HG03565 (cell line): ENCODE measurements around the gene RPS27.
"Not testable (repeated sequence)": the region's sequence is repeated elsewhere in the genome, so short reads cannot be mapped to it uniquely, and the experiment has no call there.

ENCODE experiments used
- ATAC-seq: cut with Tn5 transposase; IDR thresholded peaks from one replicate; pipeline ENCODE4 v1.9.1; 2021; ENCODE audit warnings: mild to moderate bottlenecking, moderate library complexity; ENCODE audit not compliant: unreplicated experiment

RPS27 gene

DNA sequence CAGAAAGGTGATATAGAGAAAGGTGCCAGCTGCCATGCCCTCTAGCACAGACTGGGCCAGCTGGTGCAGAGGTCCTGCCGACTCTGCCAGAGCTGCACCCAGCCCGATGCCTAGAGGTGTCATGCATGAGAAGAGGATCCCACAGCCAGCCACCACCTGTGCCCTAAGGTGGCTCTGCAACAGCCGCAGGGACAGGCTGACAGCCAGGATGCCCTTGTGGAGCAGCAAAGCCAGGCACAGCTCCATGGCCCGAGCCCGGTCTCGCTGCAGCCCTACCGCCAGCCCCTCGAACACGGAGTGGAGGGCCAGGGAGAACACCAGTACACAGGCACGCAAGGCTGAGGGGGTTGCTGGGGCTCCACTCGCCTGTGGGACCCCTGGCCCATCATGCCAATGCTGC, 30.4 kb upstream of the RPS27 start:
- ATAC-seq: no peak

DNA sequence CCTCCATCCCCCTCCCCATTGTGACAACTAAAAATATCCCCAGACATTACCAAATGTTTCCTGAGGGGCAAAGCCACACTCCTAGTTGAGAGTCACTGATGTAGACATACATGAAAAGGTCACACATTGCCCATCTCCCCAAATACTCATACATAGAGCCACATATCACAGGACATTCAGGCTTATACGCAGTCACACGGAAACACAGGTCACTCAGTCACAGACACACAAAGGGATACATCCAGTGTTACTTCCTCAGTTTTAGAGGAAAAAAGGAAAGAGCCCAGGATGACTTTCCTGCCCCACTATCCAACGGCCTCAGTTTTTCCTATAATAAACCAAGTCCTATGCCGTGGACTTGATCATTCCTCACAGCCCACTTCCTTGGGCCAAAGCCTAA, 29.1 kb upstream of the RPS27 start:
- ATAC-seq: no peak

DNA sequence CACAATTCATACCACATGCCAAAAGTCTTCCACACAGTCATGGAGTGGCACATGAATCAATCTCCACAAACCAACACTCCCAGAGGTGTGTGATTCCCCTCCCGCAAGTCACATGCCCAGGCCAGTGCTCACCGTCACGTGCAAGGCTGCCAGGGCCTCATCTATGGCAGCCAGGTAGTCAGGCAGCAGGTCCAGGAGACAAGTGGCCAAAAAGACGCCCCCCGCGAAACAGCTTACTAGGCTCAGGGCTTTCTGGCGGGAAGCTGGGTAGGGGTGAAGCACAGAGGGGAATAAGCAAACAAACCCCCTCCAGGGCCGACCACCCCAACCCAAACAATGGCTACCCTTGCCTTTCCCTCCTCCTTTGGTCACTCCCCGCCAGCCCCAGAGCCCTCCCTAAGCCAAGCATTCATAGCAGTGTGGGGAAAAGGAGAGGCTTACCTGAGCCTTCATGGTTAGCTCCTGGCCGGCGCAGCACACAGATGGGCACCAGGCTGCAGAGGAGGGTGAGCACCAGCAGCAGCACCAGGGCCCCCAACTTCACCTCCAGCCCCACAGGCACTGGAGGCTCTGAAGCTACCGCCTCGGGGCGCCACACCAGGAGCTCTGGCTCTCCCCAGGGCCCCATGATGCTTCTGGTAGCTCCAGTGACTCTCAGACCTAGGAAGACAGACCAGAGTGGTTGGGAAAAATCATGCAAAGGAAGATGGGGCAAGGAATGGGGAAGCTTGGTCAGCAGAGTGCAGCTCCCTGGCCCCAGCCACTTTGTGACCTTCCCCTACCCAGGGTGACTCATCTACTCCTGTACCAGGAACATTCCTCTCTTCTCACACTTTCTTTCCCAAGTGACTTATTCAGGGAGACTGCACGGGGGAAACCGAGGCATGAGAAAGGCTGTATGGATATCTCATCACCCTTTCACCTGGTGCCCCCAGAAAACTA, 28.2 kb upstream of the RPS27 start:
- no peak for ATAC-seq

DNA sequence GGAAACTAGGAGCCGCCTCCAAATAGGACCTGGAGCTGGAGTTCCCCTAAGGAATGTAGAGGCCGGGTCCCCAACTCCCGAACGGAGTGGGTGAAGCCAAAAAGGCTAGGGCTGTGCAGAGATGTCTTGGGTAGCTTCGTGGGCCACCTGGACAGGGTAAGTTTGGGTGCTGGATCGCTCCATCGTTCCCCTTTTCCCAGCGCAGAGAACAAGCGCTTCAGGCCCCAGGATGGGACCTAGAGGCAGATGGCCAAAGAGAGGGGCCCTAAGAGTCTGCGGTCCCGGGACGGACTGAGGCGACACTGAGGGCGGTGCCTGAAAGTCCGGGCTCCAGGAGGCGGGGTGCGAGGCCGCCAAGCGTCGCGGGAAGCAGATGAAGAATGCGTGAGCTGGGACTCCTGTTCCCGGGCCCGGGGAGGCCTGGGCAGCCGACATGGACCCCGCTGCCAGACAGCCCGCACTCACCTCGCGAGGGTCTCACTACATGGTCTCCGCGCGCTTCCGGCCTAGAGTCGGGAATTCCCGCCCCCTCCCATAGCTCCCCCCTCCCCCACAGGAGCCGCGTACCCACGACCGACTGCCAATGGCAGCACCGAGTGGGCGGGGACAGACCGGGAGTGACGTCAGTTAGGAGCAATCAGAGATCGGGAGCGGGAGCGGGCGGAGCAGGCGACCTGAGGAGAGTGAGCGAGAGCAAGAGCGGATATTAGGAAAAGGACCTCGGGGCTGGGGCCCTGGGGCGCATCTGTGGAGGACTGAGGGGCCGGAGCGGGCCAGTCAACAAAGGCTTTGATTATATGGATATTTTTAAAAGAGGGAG, 27.3 kb upstream of the RPS27 start, which contains the start of gene SLC39A1:
Gene SLC39A1 (minus strand): TSS at position 508 of the 820 bp plus-strand sequence. CDS start 822 bp downstream, outside the sequence.
- ATAC-seq: peak; percentile 33

DNA sequence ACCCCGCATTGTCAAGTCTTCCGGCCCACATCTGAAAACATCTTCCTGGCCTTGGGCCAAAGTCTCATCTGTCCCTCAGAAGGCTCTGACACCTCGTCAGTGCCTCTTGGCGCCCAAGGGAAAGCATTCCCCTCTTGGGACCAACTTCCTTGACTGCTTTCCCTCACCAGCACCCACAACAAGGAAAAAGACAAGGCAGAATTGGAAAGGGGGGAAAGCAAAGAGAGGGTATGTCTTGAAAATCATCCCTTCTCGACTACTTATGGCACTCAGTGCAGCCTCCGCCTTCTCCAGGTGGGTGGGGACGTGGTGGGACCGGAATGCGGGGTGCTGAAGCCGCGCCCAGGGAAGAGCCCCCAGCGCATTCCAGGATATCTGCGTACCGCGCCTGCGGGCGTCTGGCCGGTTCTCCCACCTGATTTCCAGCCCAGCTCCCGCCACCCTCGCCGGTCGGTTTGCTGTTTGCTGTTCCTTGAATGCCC, 26.7 kb upstream of the RPS27 start:
- ATAC-seq: no peak

DNA sequence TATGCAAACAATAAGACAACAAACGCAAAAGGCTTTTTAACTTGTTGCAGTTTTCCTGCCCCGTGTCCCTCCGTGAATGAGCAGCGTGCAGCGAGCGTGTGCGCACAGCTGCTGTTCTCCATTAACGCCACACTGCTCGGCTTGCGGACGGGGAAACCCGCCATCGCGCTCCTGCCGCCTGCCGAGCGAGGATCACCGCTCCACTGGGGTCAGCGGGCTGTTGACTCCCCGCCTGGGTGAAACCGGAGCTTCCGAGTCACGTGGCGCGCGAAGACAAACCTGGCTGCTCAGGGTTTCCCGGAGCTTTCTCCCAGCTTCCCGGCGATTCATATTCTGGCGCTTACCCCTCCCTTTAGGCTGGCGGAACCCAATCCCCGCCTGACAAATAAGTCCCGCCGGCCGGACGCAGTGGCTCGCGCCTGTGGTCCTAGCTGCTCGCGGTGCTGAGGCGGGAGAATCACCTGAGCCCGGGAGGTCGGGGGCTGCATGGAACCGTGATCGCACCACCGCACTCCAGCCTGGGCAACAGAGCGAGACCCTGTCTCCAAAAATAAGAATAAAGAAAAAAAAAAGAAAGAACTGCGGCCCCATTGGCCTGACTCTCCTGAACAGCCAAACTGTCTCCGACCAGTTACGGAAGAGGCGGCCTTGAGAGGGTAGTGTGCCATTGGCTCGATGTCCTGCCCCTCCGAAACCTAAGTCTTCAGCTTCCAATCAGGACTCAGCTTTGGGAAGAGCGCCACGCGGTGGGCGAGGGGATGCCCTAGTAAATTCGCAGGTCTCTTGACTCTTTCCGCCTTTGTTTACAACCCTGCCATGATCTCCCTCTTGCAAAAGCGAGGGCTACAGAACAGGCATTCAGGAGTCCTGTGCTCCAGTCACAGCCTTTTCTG, 23.2 kb upstream of the RPS27 start, which contains the start of gene CREB3L4:
Gene CREB3L4 (plus strand): TSS at position 796 of the 893 bp plus-strand sequence. CDS start 624 bp downstream, outside the sequence.
- ATAC-seq: peak; percentile 66

DNA sequence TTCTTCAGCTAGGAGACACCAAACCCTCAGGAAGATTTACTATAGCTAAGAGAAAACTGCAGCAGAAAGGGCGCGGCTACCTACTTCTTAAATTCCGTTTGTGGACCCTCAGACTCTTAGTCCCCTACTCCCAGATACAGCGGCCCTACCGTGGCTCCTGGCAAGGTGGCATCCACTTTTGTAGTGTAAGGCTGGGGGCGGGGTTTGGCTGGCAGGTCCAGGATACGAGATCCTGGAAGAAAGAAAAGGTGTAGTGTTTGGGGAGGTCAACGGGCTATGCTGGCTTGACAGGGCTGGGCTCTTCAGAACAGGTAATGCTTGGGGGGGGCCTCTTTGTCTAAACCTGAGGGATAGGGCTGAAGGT, 22.6 kb upstream of the RPS27 start:
- ATAC-seq: no peak

DNA sequence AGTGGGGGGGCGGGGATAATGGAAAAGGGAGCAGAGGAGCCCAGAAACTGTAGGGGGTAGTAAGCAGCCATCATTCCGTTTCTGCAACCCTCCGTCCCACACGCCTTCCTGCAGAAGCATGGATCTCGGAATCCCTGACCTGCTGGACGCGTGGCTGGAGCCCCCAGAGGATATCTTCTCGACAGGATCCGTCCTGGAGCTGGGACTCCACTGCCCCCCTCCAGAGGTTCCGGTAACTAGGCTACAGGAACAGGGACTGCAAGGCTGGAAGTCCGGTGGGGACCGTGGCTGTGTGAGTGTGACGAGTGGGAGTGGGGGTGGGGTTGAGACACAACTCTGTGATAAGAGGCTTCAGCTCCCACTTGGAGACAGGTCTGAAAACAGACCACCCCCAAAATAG, 22.2 kb upstream of the RPS27 start:
- no peak for ATAC-seq

DNA sequence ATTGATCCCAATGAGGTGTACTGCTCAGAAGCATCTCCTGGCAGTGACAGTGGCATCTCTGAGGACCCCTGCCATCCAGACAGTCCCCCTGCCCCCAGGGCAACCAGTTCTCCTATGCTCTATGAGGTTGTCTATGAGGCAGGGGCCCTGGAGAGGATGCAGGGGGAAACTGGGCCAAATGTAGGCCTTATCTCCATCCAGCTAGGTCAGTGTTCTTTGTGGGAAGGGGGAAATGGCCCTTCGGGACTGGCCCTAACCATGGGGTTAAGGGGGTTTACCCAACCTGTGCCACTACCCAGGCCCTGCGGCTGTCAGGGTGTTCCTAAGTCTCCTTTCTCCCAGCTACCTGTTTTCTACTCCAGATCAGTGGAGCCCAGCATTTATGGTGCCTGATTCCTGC, 21.6 kb upstream of the RPS27 start:
- ATAC-seq: no peak

DNA sequence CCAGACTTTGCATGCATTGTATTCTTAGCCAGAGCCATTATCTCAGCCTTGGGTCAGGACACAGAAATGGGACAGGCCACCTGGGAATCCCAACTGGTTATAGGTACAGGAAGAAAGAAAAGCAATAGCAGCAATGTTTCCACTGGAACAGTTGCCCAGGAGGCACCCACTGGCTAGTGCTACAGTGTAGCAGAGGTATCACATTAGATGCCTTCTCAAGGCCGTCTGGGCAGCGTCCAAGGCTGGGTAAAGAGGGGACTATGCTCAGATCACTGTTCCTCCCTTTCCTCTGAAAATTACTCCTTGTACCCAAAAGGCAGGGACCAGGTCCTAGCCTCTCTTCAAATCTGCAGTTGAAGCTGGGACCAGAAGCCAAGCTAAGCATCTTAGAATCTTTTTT, 20.2 kb upstream of the RPS27 start:
- ATAC-seq: no peak

DNA sequence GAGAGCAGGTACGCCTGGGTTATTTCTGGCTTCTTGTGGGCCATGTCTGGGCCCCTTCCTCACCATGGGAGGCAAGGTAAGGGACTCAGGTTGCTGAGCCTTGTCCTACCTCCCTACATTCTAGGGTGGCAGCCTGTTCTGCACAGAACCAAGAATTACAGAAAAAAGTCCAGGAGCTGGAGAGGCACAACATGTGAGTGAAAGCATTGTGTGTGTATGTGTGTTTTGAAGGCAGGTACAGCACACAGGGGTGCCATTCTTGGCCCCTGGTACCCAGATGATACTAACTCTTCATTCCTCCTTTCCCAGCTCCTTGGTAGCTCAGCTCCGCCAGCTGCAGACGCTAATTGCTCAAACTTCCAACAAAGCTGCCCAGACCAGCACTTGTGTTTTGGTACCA, 17.5 kb upstream of the RPS27 start:
- no peak for ATAC-seq

DNA sequence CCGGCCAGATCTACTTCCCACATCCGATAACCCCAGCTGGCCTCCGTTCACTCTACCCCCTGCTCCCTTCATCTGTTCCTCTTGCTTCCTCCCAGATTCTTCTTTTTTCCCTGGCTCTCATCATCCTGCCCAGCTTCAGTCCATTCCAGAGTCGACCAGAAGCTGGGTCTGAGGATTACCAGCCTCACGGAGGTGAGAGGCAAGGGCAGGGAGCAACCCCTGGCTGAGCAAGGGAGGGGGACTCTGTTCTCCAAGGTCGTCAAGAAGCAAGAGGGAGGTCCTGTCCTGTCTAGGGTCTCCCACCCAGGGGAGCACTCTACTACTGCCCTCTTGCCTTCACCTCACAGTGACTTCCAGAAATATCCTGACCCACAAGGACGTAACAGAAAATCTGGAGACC, 17.0 kb upstream of the RPS27 start:
- no peak for ATAC-seq

DNA sequence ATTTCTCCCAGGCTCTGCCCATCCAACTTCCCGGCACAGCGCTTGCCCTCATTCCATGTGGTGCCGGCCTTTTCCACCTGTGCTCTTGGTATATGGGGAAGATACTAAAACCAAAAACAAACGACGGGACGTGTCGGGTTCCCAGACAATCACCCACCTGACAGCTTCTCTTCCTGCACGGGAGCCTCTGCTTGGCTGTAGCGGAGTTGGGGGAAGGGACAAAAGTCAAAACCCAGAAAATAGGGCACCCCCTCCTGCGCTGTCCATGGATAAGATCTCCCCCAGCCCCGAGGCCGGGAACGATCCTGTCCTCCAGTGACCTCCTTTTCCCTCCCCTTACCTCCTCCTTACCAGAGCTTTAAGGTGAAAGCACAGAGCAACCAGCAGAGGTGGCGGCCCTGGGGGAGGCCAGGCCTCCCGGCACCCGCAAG, 13.7 kb upstream of the RPS27 start:
- ATAC-seq: no peak

DNA sequence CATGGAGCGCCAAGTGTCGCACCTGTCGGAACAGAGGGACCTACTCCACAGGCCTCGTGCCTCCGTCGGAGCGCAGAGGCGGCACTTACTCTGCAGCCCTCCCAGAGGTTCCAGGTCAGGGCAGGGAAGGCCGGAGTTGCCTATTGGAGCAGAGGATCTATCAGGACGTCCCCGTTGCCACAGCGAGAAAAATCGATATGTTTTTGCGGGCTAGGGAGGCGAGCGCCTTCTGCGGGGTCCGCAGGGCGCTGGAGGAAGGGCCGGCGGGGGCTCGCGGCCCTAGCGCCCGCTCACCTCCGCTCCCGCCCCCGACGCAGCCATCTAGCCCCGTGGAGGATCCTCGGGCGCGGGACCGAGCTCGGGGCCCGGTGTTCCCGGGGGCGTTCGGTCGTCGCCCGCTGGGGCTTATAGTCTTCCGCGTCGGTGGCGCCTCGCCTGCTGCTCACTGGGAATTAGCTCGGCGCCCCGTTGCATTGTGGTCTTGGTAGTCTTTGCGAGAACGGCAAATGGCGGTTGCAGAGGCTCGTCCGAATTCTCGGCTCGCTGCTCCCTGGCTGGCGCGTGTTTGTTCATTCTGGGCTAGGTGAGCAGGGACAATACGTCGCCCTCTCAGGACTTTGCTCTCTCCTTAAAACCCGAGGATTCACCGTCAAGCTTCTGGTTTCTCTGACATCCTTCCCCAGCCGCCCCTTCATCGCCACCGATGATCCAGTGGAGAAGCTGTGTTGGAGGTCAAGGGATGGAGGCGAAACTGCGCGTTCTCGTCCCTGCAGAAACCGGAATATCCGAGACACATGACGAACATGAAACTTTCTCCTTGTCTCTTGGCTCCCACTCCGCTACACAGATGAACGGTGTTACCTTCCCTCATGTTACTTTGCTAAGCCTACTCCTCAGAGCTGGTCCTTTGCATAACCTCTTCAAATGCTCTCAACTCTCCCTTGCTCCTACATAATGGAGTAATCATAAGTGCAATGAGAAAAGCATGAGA, 13.0 kb upstream of the RPS27 start, which contains the start of gene JTB:
Gene JTB (minus strand): TSS at position 425 of the 991 bp plus-strand sequence. CDS start 422 bp downstream, at position 3.
- ATAC-seq: peak; percentile 70

DNA sequence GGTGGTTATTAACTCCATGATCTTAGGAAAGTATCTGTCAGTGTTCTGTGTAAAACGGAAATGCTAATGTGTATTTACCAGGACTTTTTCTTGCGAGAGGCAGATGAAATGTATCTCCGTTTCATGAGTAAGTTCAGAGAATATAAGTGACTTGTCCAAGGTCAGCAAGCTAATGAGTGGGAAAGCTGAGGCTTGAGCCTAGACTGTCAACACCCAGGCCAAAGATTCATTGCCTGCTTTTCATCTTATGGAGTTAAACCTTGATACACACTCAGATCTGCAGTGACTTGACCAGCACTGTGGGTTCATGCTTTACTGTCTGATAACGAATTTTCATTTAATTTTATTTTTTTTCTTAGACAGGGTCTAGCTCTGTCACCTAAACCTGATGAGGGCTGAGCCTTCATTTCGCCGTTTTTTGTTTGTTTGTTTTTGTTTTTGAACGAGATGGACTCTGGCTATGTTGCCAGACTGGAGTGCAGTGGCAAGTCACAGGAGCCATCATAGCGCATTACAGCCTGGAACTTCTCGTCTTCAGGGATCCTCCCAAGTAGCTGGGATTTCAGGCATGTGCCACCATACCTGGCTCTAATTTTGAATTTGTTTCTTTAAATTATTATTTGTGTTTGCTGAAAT, 12.2 kb upstream of the RPS27 start:
- peak; percentile 9 for ATAC-seq

DNA sequence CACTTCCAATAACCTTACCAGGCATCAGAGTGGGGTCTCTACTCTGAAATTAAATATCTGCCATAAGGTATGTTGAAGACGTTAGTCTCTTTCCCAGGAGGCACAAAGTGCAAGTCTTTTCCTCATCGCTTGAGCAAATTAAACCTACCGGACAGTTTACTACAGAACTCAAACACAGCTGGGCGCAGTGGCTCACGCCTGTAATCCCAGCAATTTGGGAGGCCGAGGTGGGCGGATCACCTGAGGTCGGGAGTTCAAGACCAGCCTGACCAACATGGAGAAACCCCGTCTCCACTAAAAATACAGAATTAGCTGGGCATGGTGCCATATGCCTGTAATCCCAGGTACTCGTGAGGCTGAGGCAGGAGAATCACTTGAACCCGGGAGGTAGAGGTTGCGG, 11.5 kb upstream of the RPS27 start:
- ATAC-seq: not testable (repeated sequence)

DNA sequence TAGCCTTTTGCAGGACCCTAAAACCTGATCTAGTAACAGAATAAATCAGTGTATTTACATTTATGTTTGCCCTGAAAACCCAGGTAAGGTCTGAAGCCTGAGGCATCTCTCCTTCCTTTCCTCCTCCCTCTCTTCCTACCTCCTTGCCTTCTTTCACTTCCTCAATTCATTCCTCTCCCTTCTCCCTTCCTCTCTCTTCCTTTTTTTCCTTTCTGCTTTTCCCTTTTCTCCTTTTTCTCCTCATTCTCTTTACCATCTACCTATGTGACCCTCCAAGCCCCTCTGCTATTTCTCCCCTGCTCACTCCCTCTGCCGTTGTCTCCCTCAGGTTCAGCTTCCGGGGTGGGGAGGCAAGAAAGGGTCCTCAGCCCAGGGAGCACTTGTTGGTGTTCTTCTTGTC, 8.8 kb upstream of the RPS27 start:
- ATAC-seq: not testable (repeated sequence)

DNA sequence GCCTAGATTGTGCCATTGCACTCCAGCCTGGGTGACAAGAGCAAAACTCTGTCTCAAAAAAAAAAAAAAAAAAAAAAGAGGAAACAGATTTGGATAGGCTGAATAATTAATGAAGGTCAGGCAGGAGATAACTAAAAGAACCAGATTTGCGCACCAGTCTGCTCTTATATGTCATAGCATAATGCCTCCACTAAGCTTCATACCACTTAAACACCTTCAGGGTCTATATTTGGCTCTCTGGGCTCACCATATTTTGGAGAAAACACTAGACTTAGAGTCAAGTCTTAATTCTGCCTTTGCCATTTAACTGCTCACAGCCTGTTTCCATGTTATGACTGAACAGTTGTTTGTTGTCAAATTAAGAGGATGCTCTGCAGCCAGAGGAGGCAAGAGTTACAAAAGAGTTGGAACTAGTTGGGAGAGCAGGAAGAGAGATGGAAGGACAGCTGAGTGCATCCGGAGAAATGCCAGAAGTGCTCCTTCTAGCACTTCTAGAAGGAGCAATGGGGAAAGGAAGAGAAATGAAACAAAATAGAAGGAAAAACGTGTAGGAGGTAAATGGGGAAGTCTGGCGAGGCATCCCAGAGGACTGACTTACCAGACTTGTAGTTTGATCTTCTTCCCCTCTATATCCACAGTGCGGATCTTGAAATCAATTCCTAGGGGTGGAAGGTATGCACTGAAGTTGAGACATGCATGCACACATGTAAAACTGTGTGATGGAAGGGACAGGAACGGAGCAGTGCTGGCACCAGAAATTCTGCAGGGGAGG, 6.3 kb upstream of the RPS27 start:
- ATAC-seq: no peak
